ENCODE results near the gene TSKS. TPM values are rescaled to one million over a fixed set of nuclear protein-coding genes. Genes with fewer than 3 reads are reported as not detected.

Gene TSKS
- total RNA-seq, 1 experiment from 2014 or later, result not detected

- peaks cover 8% of the 10 kb centered on the region for H3K4me1 Mint-ChIP-seq (ENCODE audit: low read depth, unreplicated experiment)
- no peak overlapping the region for H3K27ac Mint-ChIP-seq (ENCODE audit: unreplicated experiment)
- intact Hi-C loops (cut with micrococcal nuclease; ENCODE audit: unreplicated experiment), result no loop called here
- no peaks in the 10 kb centered on the region for H3K36me3 Mint-ChIP-seq (ENCODE audit: insufficient read depth, unreplicated experiment)
- DNase-seq, result no peak
- no peak overlapping the region for H3K4me3 Mint-ChIP-seq (ENCODE audit: low read depth, unreplicated experiment)
- CTCF ChIA-PET, result interaction anchor here (0.5 to 0.6 kb wide), 3 partner anchors 51 to 1091 kb away, joined by 3 to 7 read pairs (median 3); no protein-coding TSS in a partner anchor
- H3K9me3 Mint-ChIP-seq (ENCODE audit: low read depth, unreplicated experiment), result peaks cover 3% of the 10 kb centered on the region
- no peak for TF ChIP-seq CTCF (IDR thresholded peaks at IDR 0.05; ENCODE audit: unreplicated experiment)
- no TSS peak for BruUV-seq (replicated peaks)
- peaks cover 24% of the 10 kb centered on the region for H3K27me3 Mint-ChIP-seq (ENCODE audit: unreplicated experiment)
Observed at GRCh38 chr19:49713236-49713845, 49.8 kb downstream of the TSKS start.

- DNase-seq, result peak; percentile 43
- intact Hi-C loops (cut with micrococcal nuclease; ENCODE audit: unreplicated experiment), result no loop called here
- no peak for TF ChIP-seq CTCF (IDR thresholded peaks at IDR 0.05; ENCODE audit: unreplicated experiment)
- Mint-ChIP-seq H3K4me1 (ENCODE audit: low read depth, unreplicated experiment) (peaks cover 8% of the 10 kb centered on the region), H3K4me3 (ENCODE audit: low read depth, unreplicated experiment) (no peak overlapping the region), H3K9me3 (ENCODE audit: low read depth, unreplicated experiment) (peaks cover 3% of the 10 kb centered on the region), H3K27ac (ENCODE audit: unreplicated experiment) (no peak overlapping the region), H3K27me3 (ENCODE audit: unreplicated experiment) (peaks cover 24% of the 10 kb centered on the region), H3K36me3 (ENCODE audit: insufficient read depth, unreplicated experiment) (no peaks in the 10 kb centered on the region)
- no TSS peak for BruUV-seq (replicated peaks)
- CTCF ChIA-PET, result interaction anchor here (0.6 kb wide), 1 partner anchor 142 kb away, joined by 3 read pairs; no protein-coding TSS in a partner anchor
Observed at GRCh38 chr19:49712397-49712859, 50.7 kb downstream of the TSKS start.

- intact Hi-C loops (cut with micrococcal nuclease; ENCODE audit: unreplicated experiment), result no loop called here
- DNase-seq, result no peak
- Mint-ChIP-seq H3K4me1 (ENCODE audit: low read depth, unreplicated experiment) (peaks cover 8% of the 10 kb centered on the region), H3K9me3 (ENCODE audit: low read depth, unreplicated experiment) (peaks cover 3% of the 10 kb centered on the region), H3K27me3 (ENCODE audit: unreplicated experiment) (peaks cover 24% of the 10 kb centered on the region), H3K27ac (ENCODE audit: unreplicated experiment) (no peak overlapping the region), H3K4me3 (ENCODE audit: low read depth, unreplicated experiment) (no peak overlapping the region), H3K36me3 (ENCODE audit: insufficient read depth, unreplicated experiment) (no peaks in the 10 kb centered on the region)
- TF ChIP-seq CTCF (IDR thresholded peaks at IDR 0.05; ENCODE audit: unreplicated experiment), result no peak
- no TSS peak for BruUV-seq (replicated peaks)
- CTCF ChIA-PET, result no interaction called here
Observed at GRCh38 chr19:49710372-49710951, 52.6 kb downstream of the TSKS start.

DNA sequence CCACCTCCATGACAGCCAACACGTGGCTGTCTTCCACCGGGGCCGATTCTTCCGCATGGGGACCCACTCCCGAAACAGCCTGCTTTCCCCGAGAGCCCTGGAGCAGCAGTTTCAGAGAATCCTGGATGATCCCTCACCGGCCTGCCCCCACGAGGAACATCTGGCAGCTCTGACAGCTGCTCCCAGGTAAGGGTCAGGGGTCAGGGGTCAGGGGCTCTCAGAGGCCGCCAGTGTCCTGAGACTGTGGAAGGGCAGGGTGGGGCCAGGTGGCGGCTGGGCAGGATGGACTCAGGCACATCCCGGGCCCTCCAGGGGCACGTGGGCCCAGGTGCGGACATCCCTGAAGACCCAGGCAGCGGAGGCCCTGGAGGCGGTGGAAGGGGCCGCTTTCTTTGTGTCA lies 57.2 kb downstream of the TSKS start:
- CTCF ChIA-PET, result no interaction called here
- peaks cover 3% of the 10 kb centered on the region for H3K9me3 Mint-ChIP-seq (ENCODE audit: low read depth, unreplicated experiment)
- intact Hi-C loops (cut with micrococcal nuclease; ENCODE audit: unreplicated experiment), result no loop called here

More for the DNA sequence above, 57.2 kb downstream of the TSKS start:
- no peak overlapping the region for H3K27ac Mint-ChIP-seq (ENCODE audit: unreplicated experiment)
- no peaks in the 10 kb centered on the region for H3K4me1 Mint-ChIP-seq (ENCODE audit: low read depth, unreplicated experiment)
- peaks cover 51% of the 10 kb centered on the region for H3K27me3 Mint-ChIP-seq (ENCODE audit: unreplicated experiment)
- no peak overlapping the region for H3K4me3 Mint-ChIP-seq (ENCODE audit: low read depth, unreplicated experiment)
- no peaks in the 10 kb centered on the region for H3K36me3 Mint-ChIP-seq (ENCODE audit: insufficient read depth, unreplicated experiment)
- no TSS peak for BruUV-seq (replicated peaks)
- no peak for TF ChIP-seq CTCF (IDR thresholded peaks at IDR 0.05; ENCODE audit: unreplicated experiment)
- DNase-seq, result no peak

All from Calu3 (cell line).